Breast epithelium (tissue), 3 donors: Measurements from ENCODE around the gene HOXA2.

Source experiments
- CTCF ChIP-seq, 3 donors: fragments of 450-650 bp; IDR thresholded peaks; one replicate each; pipeline ENCODE4 v1.5.1; 2016 to 2017; ENCODE audit warnings: antibody characterized with exemption in 3 of 3, mild to moderate bottlenecking in 3 of 3, moderate library complexity in 3 of 3
- POLR2A ChIP-seq: fragments of 450-650 bp; IDR thresholded peaks from one replicate; pipeline ENCODE4 v1.6.1; 2016; ENCODE audit warnings: antibody characterized with exemption, mild to moderate bottlenecking, moderate library complexity

GRCh38 chr7:27115221-27116026 lies 12.9 kb upstream of the HOXA2 start:
- TF ChIP-seq CTCF (IDR thresholded peaks at IDR 0.05) (no peak), POLR2A (no peak)
